ENCODE measurements around the gene TAF10. TPM values are rescaled to one million over a fixed set of nuclear protein-coding genes. Genes with fewer than 3 reads are reported as not detected.
A peak's percentile ranks its signal among the peaks of the same experiment; 100 is the strongest.

Gene TAF10
- total RNA-seq, 1 experiment from 2014 or later: 68.1 TPM

DNA sequence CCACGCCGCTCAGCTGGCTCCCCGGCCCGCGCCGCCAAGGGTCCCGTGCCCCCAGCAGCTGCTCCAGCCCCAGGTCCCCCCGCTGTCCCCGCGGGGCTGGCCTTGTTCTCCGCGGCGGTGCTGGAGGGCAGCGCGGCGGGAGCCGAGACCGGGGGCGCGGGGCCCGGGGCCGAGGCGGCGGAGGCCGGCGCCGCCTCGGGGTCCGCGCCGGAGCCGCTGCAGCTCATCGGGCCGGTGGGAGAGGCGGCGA lies 128 bp downstream of the TAF10 start:
- Histone ChIP-seq H3K27ac (peak overlapping the region; percentile 79; the same call in 1 of the 2 replicates), H3K4me1 (peaks cover 9% of the 10 kb centered on the region), H3K36me3 (peaks cover 27% of the 10 kb centered on the region), H3K9me3 (replicated peaks) (no peaks in the 10 kb centered on the region), H3K4me3 (peak overlapping the region; percentile 66), H3K27me3 (no peaks in the 10 kb centered on the region)
- DNase-seq: no peak

DNA sequence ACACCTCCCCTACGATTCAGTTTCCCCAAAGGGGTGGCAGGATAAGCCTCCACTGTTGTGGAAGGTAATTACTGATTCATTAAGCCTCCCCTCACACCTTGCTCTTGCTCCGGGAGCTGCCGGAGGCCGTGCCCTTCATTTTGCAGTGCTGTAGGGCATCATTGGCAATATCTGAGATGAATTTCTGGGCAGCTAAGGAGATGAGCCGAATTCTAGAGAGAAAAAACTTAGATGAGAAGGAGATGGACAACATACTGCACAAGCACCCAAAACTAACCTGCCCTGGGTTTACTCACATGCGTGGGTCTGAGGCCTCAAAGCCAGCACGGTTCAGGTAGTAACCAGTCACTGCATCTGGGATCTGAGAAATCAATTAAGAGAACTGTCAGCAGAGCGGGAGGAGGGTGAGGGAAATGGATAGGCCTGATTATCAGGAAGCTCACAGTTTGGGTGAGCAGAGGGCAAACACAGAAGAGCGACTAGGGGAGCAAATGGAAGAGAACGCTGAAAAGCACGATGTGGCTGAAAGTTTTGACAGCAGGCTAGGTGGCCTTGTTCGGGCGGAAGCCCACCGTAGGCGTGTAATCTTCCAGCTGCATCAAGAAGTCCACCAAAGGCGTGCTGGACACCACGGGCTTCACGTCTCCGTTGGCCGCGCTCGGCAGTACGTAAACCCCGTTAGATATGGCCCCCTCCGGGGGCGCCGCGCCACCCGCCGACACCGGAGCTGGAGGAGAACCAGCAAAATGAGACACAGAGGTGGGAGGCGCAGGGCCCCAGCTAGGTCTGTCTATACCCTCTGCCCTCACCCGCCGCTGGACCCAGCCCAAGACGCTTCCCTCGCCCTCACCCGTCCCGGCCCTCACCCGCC lies 689 bp downstream of the TAF10 start:
- H3K9me3 ChIP-seq (replicated peaks): no peaks in the 10 kb centered on the region
- peaks cover 27% of the 10 kb centered on the region for H3K36me3 ChIP-seq
- no peaks in the 10 kb centered on the region for H3K27me3 ChIP-seq
- DNase-seq: peak; percentile 27 to 37
- peak overlapping the region; percentile 66 for H3K4me3 ChIP-seq
- peaks cover 14% of the 10 kb centered on the region for H3K4me1 ChIP-seq
- H3K27ac ChIP-seq: peak overlapping the region; percentile 55; the same call in 1 of the 2 replicates

DNA sequence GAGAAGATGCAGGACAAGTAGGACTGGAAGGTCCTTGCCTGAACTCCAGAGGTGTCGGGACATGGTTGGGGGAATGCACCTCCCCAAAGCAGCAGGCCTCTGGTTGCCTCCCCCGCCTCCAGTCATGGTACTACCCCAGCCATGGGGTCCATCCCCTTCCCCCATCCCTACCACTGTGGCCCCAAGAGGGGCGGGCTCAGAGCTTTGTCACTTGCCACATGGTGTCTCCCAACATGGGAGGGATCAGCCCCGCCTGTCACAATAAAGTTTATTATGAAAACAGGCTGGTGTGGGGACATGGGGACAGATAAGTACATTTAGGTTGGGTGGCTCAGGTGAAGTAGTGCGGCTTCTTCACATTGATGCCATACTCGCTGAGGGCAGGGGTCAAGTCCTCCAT lies 1.4 kb downstream of the TAF10 start:
- Histone ChIP-seq H3K36me3 (peaks cover 27% of the 10 kb centered on the region), H3K27ac (no peak overlapping the region), H3K4me3 (no peak overlapping the region), H3K4me1 (peaks cover 18% of the 10 kb centered on the region), H3K27me3 (no peaks in the 10 kb centered on the region), H3K9me3 (replicated peaks) (no peaks in the 10 kb centered on the region)
- DNase-seq: no peak

DNA sequence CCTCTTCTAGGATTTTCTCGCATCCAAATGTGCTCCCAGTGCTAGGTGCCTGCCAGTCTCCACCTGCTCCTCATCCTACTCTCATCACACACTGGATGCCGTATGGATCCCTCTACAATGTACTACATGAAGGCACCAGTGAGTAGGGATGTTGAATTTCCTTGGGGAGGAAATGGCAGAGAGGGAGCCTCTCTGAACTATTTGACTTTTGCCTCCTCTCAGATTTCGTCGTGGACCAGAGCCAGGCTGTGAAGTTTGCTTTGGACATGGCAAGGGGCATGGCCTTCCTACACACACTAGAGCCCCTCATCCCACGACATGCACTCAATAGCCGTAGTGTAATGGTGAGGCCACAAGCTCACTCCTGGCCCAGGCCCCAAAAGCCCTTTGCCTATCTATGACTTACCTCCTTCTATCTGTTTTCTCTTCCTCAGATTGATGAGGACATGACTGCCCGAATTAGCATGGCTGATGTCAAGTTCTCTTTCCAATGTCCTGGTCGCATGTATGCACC lies 2.5 kb downstream of the TAF10 start:
- H3K4me3 ChIP-seq: no peak overlapping the region
- H3K9me3 ChIP-seq (replicated peaks): no peaks in the 10 kb centered on the region
- H3K36me3 ChIP-seq: peaks cover 27% of the 10 kb centered on the region
- peaks cover 18% of the 10 kb centered on the region for H3K4me1 ChIP-seq
- H3K27ac ChIP-seq: no peak overlapping the region
- H3K27me3 ChIP-seq: no peaks in the 10 kb centered on the region
- DNase-seq: no peak

DNA sequence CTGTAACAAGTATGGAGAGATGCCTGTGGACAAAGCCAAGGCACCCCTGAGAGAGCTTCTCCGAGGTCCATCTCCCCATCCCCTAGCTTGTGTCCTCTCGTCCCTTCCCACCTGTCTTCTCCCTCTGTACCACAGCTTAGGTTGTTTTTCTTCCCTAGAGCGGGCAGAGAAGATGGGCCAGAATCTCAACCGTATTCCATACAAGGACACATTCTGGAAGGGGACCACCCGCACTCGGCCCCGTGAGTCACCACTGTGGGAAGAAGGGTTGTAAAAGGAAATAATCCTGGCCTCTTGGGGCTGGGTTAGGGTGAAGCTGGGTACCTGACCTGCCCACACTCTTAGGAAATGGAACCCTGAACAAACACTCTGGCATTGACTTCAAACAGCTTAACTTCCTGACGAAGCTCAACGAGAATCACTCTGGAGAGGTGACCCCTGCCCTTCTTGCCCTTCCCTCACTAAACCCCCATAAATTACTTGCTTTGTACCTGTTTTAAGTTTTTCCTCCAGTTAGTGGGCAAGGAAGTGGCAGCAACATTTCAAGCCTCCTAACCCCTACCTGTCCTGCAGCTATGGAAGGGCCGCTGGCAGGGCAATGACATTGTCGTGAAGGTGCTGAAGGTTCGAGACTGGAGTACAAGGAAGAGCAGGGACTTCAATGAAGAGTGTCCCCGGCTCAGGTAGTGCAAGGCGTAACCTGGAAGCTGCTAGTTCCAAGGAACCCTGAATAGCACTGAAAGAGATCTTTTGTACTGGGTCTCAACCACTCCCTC lies 3.1 kb downstream of the TAF10 start:
- no peak for DNase-seq

DNA sequence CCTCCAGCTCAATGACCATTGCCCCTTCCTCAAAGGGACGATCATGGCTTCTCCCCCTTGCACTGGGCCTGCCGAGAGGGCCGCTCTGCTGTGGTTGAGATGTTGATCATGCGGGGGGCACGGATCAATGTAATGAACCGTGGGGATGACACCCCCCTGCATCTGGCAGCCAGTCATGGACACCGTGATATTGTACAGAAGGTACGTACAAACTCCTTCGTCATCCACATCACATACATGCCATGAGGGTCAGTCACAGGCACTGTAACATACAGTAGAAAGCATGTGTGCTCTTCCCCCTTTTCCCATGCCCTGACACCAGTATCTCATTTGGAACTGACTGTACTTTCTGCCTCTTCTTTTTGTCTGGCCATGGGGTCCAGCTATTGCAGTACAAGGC lies 4.0 kb downstream of the TAF10 start:
- H3K4me3 ChIP-seq: no peak overlapping the region
- peaks cover 27% of the 10 kb centered on the region for H3K36me3 ChIP-seq
- H3K27me3 ChIP-seq: no peaks in the 10 kb centered on the region
- no peak for DNase-seq
- H3K9me3 ChIP-seq (replicated peaks): no peaks in the 10 kb centered on the region
- H3K27ac ChIP-seq: no peak overlapping the region
- peaks cover 18% of the 10 kb centered on the region for H3K4me1 ChIP-seq

More for the DNA sequence above, 3.1 kb downstream of the TAF10 start:
- H3K27me3 ChIP-seq: no peaks in the 10 kb centered on the region
- no peaks in the 10 kb centered on the region for H3K9me3 ChIP-seq (replicated peaks)
- H3K4me3 ChIP-seq: no peak overlapping the region
- peaks cover 27% of the 10 kb centered on the region for H3K36me3 ChIP-seq
- no peak overlapping the region for H3K27ac ChIP-seq
- peaks cover 18% of the 10 kb centered on the region for H3K4me1 ChIP-seq

DNA sequence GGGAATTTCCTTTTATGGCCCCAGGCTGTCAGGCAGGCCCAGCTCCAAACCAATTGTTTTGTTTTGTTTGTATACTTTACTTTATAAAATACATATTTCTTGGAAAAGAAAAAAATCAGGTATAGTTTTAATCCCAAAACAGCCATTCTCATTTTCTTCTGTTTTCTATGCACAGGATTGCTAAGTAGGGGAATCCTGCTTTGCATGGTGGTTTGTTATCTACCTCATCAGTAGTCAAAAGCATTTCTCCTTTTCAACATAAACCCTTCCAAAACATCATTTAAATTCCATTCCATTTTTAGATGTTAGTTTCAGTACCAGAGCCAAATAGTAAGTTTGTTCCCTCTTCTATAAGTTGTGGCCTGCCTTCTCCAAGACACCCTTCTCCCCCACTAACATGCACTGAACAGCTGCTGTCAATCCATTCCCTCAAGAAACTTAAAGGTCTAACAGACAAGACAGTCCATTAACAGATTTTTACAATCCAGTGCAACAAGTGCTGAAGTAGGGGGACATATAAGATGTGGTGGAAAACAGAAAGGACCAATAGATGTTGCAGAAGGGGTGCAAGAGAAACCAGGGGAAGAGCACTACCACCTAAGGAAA lies 4.7 kb downstream of the TAF10 start:
- no peak overlapping the region for H3K4me3 ChIP-seq
- no peaks in the 10 kb centered on the region for H3K9me3 ChIP-seq (replicated peaks)
- H3K27ac ChIP-seq: peak overlapping the region; percentile 7; the same call in 1 of the 2 replicates
- DNase-seq: no peak
- H3K27me3 ChIP-seq: no peaks in the 10 kb centered on the region
- peaks cover 27% of the 10 kb centered on the region for H3K36me3 ChIP-seq
- peaks cover 18% of the 10 kb centered on the region for H3K4me1 ChIP-seq

DNA sequence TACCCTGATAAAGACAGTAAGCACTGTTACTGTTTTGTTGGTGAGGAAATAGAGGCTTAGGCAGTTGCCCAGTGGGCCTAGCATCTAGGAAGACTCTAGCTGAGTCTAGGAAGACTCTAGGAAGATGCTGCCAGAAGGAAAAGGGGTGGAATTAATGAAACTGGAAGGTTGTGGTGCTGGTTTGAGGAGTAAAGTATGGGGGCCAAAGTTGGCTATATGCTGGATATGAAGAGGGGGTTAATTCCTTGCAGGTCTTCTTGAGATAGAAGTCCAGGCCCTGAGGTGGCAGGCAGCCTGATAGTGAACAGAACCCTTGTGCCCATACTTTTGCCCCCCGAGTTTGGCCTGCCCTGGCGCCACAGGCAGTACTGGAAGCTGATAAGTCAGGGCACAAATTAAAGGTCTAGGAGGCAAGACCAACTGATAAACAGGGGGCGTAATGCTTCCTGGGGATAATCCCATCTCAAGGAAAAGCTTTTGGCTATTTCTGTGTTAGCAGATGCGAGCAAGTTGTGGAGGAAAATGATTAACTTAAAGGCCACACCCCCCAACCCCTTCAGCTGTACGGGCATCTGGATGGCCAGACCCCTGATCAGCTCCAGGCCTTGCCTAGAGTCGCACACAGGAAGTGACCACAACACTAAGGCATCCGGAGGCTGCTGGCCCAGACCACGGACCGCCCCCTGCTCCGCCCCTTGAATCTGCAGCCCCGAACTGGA lies 5.4 kb downstream of the TAF10 start:
- no peaks in the 10 kb centered on the region for H3K9me3 ChIP-seq (replicated peaks)
- H3K27me3 ChIP-seq: no peaks in the 10 kb centered on the region
- H3K4me1 ChIP-seq: peaks cover 21% of the 10 kb centered on the region
- peak; percentile 91 to 93 for DNase-seq
- H3K4me3 ChIP-seq: no peak overlapping the region
- peak overlapping the region; percentile 1; the same call in 1 of the 2 replicates for H3K27ac ChIP-seq
- H3K36me3 ChIP-seq: peaks cover 27% of the 10 kb centered on the region

DNA sequence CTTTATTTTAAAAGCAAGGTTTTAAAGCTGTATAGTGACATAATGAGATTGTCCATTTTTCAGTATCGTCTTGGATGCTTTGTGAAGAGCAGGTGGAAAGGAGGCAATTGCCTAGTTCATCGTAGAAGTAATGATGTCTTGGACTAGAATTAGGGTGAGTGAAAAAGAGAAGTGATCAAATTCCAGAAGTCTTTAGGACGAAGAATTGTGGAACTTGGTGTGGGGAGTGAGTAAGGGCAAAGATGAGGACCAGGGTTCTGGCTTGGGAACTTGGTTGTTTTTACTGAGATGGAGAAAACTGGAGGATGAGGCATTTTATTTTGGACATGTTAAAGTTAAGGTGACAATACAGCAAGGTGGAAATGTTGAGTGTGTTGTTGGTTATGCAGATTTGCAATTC lies 7.2 kb downstream of the TAF10 start:
- Histone ChIP-seq H3K4me1 (peaks cover 21% of the 10 kb centered on the region), H3K36me3 (peaks cover 29% of the 10 kb centered on the region), H3K27ac (no peak overlapping the region), H3K9me3 (replicated peaks) (no peaks in the 10 kb centered on the region), H3K27me3 (no peaks in the 10 kb centered on the region), H3K4me3 (peak overlapping the region; percentile 96)
- no peak for DNase-seq

DNA sequence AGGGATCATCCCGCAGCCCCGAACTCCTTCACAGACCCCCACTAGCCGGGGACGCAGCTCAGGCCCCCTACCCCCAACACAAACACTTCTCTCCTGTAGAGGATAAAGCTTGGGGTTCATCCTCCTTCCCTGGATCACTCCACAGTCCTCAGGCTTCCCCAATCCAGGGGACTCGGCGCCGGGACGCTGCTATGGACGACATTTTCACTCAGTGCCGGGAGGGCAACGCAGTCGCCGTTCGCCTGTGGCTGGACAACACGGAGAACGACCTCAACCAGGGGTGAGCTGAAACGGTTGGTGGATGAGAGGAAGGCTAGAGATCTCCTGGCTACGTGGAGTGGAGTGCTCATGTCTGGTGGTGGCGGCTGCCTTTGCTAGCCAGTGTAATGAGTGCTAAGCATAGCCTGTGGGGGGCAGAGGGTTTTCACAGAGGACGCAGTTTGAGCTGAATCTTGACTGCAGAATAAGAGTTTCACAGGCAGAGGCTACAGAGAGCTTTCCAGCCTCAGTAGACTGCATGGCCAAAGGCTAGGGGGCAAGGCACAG lies 7.9 kb downstream of the TAF10 start:
- H3K27ac ChIP-seq: peak overlapping the region; percentile 52
- H3K4me1 ChIP-seq: peaks cover 21% of the 10 kb centered on the region
- H3K27me3 ChIP-seq: no peaks in the 10 kb centered on the region
- H3K36me3 ChIP-seq: peaks cover 26% of the 10 kb centered on the region
- DNase-seq: peak; percentile 32 to 63
- peak overlapping the region; percentile 96 for H3K4me3 ChIP-seq
- H3K9me3 ChIP-seq (replicated peaks): no peaks in the 10 kb centered on the region

DNA sequence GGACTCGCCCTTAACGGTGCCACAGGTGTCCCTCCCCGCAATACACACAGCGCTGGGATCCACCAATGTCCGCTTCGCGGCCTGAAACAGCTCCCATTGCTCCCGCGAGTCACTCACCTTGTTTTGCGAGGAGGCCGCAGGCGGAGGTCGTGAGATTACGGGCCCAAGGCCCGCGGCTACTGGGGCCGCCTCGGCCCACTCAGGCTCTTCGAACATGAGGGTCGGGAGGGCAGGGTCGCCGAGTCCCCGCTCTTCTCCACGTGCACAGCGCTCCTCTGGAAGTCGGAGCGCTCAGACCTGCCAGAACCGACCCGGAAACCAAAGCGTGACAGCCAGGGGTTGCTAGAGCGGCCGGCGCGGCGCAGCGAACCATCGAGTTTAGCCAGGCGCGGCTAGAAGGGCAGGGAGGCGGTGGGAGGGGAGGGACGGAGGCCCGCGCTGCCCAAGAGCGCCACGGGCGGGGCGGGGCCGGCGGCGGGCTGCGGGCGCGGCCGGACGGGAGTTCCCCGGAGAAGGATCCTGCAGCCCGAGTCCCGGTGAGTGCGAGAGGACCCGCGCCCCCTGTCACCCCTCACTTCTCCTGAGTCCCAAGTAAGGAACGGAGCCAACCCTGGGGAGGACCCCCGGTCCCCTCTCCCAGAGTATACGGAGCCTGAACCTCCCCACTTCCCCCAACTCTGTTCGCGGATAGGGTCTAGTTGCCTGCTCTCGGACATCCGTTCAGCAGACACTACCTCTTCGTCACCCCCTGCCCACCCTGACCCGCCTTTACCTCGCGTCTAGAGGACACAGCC lies 8.5 kb downstream of the TAF10 start, which contains the start of the genes ILK and RRP8:
ILK (plus strand) TSS at position 488 of the 794 bp plus-strand sequence. CDS start 498 bp downstream, outside the sequence.
RRP8 (minus strand) TSS at position 330 of the 794 bp plus-strand sequence; CDS start at position 216, 114 bp downstream.
- Histone ChIP-seq H3K4me3 (peak within 1 kb of the TSS; percentile 96), H3K27me3 (no peaks in the 10 kb centered on the region), H3K27ac (peak within 1 kb of the TSS; percentile 52), H3K9me3 (replicated peaks) (no peaks in the 10 kb centered on the region), H3K36me3 (peaks cover 23% of the 10 kb centered on the region), H3K4me1 (peaks cover 21% of the 10 kb centered on the region)
- DNase-seq: peak; percentile 84 to 89

DNA sequence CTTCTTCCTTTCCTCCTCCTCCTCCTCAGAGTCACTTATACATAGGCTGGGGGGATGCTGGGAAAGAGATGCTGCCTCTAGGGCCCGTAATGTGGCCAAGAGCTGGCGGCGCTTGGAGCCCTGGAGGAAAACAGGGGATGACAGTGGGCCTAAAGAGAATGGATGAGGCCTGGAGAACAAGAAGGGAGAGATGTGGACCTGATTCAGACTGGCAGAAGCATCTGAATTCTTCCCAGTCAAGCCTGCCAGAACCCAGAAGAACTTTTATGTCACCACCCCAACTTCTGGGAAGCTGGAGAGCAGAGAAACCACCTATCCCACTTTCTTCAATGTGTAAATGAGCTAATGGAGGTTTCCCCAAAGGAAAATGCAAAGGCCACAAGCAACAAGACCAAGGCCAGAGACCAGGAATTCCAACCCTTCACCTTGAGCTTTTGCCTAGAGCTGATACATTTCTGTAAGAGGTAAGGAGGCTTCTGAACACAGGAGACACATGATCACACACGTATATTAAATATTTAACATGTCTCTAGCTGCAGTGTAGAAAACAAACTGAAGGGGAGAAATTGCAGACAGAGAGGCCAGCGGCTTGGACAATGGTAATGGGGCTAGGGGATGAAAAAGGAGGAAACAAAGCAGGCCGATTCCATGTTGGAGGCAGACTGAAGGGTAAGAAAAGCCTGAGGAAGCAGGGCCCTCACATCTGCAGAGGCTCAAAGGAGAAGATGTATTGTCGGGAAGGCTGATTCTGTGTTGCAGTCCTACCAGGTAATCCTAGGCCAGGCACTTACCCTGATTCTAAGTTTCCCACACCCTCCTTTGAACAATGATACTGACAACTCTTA lies 9.7 kb downstream of the TAF10 start:
- H3K4me3 ChIP-seq: peak overlapping the region; percentile 96
- peaks cover 23% of the 10 kb centered on the region for H3K36me3 ChIP-seq
- H3K27ac ChIP-seq: no peak overlapping the region
- no peaks in the 10 kb centered on the region for H3K9me3 ChIP-seq (replicated peaks)
- no peak for DNase-seq
- no peaks in the 10 kb centered on the region for H3K27me3 ChIP-seq
- peaks cover 15% of the 10 kb centered on the region for H3K4me1 ChIP-seq
